NCI-H2107 (cell line): ENCODE data around the gene LENEP.
A peak's percentile ranks its signal among the peaks of the same experiment; 100 is the strongest.
"Not testable (repeated sequence)": the region's sequence is repeated elsewhere in the genome, so short reads cannot be mapped to it uniquely, and the experiment has no call there.

Experiments used
- DNase-seq: peaks from one replicate; lab custom pipeline; 2025; lab: John Stamatoyannopoulos, UW

Gene LENEP

DNA sequence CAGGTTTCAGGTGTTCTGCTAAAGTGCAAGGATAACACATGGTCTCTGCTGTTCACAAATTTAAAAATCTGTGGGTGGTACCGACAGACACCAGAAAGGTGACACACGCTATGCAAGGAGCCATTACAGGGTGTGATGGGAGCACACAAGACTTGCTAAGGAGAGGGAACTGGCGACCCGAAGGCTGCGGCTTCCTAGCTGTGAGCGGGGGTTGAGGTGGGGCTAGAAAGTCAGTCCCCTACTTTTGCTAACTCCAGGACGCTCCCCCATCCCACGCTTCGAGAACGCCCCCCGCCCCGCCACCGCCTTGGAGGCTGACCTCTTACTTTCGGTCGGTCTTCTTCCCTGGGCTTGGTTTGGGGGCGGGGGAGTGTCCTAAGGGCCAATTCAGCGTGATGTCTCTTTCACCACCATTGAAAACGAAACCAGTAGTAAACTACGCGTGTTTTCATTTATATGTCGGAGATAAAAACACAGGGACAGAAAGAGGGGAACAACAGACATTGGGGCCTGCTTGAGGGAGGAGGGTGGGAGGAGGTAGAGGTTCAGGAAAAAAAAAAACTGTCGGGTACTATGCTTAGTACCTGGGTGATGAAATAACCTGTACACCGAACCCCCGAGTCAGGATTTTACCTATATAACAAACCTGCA, 17.9 kb upstream of the LENEP start:
- no peak for DNase-seq

DNA sequence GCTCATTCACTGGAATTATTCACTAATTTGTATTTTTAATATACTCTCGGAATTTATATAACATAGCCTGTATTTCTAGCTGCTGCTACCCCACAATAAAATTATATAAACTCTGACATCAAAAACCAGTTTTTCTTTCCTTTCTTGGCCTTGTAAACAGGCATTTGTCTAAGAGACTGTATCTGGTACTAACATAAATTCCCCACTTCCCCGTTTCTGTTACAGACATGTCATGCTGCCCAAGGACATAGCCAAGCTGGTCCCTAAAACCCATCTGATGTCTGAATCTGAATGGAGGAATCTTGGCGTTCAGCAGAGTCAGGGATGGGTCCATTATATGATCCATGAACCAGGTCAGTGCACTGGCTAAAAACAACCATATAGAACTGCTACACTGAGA, 15.6 kb upstream of the LENEP start:
- not testable (repeated sequence) for DNase-seq

DNA sequence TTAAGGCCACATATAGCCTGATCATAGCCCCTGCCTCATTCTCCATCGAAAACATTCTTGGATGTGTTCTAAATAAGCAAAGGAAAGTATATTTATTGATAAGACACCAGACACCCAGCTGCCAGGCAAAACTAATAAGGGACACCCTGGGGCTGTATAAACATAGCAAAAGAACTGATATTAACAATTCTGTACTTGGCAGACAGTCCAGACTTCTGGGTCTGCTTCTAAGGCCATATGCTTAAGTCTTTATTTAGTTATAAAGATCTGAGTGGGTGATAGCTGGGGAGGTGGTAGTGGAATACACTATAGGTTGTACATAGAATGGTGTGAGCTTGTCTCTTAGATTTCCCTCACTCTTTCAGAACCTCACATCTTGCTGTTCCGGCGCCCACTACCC, 15.0 kb upstream of the LENEP start:
- no peak for DNase-seq

DNA sequence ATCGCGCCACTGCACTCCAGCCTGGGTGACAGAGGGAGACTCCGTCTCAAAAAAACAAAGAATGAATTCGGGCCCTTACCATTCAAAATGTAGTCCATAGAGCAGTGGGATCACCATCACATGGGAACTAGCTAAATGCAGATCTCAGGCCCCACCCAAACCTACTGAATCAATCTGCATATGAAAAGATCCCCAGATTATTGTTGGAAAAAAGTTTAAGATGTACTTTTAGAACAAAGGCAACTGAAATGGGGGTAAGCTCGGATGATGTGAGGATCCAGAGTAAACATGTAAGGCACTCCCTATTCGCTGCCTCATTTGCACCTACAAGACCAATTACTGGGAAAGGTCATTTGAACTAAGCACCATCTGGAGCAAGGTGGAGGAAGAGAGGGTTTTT, 11.0 kb upstream of the LENEP start:
- no peak for DNase-seq

DNA sequence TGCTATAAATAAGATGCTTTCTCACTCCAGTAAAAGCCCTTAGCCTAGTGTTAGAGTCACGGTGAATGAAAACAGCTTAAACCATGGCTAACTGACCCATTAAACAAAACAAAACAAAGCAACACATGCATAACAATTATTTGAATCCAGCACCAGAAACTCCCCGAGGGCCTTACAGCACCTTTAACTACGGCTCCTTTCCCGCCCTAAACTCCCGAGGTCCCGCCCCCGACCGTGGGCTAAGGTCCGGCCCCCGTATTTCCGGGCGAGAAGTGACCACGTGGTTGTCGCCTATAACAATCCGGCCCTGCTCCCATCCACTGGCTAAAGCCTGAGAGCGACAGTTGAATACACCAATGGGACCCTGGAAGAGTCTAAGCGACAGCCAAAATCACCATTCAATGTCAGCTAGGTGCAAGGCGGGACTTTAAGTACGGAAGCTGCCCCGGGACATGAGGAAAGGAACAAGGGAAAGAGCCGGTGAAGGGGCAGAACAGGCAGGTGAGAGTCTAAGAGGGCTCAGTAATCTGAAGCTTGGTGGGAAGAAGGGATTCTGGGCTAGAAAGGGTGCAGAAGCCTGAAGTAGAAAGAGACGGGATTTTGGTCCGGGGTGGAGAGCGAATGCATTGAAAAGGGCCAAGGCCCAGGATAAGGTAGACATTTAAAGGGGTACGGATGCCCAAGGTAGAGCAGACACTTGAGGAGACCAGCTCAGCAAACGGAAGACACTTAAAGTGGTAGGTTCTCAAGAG, 10.3 kb upstream of the LENEP start, which contains the start of gene FLAD1:
FLAD1 (plus strand) TSS at position 448 of the 752 bp plus-strand sequence. CDS start 351 bp downstream, outside the sequence.
- peak; percentile 99 for DNase-seq

DNA sequence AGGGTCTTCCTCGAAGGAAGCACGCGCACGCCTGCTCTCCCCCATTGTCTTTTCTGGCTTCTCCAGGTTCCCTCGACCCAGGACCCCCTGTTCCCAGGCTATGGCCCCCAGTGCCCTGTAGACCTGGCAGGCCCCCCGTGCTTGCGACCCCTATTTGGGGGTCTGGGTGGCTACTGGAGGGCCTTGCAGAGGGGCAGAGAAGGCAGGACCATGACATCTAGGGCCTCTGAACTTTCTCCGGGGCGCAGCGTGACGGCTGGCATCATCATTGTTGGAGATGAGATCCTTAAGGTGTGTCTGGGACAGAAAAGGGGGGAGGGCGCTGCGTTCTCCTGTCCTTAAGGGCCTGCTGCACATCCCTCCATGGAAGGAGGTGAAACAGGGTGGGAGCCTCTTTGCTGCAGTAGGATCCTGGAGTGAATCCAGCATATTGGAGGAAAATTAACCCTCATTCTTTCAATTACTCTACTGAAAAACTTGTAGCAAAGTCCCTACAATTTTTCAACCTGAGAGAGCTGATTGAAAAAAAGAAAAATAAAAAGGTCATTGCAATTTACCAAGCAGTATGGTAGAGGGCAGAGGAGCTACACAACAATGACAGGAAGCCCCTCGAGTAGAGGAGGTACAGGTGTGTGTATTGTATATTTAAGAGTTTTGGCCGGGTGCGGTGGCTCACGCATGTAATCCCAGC, 9.5 kb upstream of the LENEP start:
- no peak for DNase-seq

DNA sequence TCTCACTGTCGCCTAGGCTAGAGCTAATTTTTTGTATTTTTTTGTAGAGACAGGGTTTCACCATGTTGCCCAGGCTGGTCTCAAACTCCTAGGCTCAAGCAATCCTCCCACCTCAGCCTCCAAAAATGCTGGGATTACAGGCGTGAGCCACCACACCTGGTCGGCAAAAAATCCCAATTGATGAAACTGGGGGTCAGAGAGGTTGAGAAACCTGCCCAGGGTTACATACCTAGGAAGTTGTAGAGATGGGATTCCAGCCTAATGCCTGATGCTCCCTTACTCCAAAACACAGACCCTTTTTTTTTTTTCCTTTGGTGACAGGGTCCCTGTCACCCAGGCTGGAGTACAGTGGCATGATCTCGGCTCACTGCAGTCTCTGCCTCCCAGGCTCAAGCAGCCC, 6.7 kb upstream of the LENEP start:
- not testable (repeated sequence) for DNase-seq

DNA sequence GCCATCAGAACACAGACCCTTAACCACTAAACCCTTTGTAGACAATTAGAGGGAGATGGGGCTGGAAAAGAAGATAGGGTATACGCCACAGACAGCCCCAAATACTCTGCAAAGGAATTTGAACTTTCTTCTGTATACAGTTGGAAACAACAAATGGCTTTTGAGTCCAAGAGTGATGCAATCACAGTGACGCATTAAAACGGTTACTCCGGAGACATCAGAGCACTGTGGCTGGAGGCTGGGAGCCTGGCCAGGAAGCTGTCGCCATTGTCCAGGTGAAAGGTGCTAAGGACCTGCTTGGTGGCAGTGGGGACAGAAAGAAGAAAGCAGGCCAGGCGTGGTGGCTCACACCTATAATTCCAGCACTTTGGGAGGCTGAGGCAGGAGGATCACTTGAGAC, 6.1 kb upstream of the LENEP start:
- no peak for DNase-seq

DNA sequence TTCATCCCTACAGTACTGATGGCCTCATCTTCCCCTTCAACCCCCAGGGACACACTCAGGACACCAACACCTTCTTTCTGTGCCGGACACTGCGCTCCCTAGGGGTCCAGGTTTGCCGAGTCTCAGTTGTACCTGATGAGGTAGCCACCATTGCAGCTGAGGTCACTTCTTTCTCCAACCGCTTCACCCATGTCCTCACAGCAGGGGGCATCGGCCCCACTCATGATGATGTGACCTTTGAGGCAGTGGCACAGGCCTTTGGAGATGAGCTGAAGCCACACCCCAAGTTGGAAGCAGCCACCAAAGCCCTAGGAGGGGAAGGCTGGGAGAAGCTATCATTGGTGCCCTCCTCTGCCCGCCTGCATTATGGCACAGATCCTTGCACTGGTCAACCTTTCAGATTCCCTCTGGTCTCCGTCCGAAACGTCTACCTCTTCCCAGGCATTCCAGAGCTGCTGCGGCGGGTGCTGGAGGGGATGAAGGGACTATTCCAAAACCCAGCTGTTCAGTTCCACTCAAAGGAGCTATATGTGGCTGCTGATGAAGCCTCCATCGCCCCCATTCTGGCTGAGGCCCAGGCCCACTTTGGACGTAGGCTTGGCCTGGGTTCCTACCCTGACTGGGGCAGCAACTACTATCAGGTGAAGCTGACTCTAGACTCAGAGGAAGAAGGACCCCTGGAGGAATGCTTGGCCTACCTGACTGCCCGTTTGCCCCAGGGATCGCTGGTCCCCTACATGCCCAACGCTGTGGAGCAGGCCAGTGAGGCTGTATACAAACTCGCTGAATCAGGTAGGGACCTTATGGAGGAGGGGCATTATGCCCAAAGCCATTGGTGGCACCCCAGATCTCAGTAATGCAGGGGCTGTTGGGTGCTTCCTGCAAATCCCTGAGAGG, 5.1 kb upstream of the LENEP start:
- no peak for DNase-seq

DNA sequence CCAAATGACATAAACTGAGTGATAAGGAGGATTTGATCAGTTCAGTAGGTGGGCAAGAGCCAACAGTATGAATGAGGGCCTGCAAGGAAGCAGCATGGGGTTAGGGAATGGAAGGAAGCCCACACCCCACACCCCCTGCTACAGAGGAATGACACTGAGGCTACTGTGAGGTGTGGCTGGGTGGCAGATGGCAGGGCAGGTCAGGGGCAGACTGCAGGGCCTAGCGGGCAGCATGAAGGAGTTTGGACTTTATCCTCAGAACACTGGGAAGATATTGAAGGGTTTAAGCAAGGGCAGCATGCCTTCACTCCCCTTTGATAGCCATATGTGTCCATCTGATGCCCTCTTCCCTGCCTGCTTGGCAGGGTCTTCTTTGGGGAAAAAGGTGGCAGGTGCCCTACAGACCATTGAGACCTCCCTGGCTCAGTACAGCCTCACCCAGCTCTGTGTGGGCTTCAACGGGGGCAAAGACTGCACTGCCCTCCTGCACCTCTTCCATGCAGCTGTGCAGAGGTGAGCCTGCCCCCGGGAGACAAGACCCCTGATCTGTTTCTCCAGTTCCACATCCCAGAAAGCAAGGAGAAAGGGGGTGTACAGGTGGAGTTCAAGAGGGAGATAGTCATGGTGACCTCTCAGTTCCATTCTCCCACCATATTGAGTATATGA, 4.1 kb upstream of the LENEP start:
- no peak for DNase-seq

DNA sequence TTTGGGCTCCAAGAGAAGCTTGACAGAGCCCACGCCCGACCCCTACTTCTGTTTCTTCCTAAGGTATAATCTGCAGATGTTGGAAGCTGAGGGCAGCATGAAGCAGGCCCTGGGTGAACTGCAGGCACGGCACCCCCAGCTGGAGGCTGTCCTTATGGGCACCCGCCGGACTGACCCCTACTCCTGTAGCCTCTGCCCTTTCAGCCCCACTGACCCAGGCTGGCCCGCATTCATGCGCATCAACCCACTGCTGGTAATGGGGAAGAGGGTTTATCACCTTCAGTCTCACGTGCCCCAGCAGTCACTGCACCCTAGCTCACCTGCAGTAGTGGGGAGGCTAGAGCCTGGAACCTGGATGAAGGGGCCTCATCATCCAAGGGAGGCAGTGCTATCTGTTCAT, 3.1 kb upstream of the LENEP start:
- no peak for DNase-seq

DNA sequence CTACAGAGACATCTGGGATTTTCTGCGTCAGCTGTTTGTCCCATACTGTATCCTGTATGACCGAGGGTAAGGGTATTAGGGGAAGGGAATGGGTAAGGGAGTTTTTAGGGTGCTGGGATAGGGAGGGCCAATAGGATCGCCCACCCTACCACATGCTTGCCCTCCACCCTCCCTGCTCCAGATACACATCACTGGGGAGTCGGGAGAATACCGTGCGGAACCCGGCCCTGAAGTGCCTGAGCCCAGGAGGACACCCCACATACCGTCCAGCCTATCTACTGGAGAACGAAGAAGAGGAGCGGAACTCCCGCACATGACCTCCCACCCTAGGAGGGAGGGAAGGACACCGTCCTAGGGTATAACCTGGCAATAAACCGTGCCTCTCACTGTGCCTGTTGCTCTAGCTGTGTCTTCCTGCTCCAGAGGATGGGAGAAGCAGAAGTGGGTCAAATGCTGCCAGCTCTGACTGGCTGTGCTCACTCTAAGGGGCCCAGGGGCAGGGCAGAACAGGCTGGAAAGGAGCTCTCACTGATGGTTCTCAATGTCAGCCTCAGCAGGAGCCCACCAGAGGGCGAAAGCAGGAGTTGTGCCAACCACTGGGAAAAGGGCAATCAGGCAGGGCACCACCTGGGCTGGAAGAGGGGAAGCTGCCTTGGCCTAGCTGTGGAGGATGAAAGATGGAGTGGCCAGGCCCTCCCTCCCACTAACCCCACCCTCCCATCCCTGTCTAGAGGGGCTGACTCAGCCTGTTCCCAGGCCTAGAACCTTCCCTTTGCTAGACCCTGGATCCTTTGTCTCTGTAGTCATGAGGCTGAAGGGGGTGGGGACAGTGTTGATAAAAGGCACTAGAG, 440 bp upstream of the LENEP start:
- DNase-seq: no peak

DNA sequence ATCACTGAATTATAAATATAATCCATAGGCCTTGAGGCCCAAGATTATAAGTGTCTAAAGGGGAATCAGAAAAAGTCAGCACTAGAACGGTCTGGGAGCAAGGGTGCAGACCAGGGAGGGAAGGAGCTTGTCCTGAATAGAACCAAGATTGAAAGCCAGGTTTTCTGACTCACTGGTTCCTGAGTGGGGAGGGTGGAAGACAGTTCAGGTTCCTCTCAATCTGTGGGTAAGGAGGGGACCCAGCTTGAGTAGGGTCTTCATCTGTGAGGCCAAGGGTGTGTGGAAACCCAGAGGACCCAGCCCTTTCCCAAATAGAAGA, 842 bp downstream of the LENEP start:
- DNase-seq: no peak

DNA sequence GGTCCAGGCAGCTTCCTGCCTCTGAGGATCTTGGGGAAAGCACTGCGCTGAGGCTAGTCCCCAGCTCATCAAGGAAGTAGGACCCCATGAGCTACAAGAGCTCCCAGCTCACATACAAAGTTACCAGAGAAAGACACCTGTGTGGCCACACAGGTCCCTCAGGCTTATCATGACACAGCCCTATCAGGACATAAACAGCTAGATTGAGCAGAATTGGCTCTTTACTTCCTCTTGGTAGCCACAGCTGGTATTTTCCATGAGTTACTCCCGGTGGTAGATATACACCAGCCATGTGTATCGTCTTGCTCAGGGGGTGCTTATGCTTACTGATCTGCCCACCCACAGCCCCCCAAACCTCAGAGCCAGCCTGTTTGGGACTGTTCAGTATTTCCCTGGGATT, 1.2 kb downstream of the LENEP start:
- DNase-seq: no peak

DNA sequence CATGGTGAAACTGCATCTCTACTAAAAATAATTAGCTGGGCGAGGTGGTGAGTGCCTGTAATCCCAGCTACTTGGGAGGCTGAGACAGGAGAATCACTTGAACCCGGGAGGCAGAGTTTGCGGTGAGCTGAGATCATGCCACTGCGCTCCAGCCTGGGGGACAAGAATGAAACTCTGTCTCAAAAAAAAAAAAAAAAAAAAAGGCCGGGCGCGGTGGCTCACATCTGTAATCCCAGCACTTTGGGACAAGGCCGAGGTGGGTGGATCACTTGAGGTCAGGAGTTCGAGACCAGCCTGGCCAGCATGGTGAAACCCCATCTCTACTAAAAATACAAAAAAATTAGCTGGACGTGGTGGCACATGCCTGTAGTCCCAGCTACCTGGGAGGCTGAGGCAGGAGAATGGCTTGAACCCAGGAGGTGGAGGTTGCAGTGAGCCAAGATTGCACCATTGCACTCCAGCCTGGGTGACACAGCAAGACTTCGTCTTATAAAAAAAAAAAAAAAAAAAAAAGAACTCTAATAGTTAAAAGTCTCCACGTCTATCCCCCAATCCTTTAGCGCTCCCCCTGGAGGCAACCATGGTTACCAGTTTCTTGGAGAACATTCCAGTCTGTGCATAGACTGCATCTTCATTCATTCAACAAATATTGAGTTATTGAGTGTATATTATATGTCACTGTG, 2.1 kb downstream of the LENEP start:
- DNase-seq: not testable (repeated sequence)

DNA sequence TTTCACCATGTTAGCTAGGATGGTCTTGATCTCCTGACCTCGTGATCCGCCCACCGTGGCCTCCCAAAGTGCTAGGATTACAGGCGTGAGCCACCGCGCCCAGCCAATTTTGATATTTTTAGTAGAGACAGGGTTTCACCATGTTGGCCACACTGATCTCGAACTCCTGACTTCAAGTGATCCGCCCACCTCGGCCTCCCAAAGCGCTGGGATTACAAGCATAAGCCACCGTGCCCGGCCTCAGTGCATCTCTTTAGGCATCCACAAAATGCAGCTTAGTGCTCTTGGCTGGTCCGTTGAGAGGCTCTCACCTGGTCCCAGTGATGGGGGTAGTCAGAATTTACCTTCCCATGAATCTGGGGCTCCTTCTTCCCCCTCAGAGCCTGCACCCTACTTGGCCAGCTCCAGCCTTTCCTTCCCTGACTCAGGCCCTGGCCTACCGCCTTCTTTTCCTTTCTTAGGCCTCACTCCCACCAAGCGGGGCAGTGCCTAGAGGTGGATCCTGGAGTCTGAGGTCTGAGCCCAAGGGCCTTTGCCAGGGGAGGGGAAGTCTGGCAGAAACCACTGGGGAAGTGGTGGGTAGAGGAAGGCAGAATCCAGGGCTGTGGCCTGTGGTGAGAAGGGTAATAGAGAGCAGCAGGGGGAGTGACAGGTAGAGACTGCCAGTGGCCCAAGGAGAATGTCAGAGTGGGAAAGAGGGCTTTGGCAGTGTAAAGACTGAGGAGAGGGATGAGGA, 3.7 kb downstream of the LENEP start:
- no peak for DNase-seq

DNA sequence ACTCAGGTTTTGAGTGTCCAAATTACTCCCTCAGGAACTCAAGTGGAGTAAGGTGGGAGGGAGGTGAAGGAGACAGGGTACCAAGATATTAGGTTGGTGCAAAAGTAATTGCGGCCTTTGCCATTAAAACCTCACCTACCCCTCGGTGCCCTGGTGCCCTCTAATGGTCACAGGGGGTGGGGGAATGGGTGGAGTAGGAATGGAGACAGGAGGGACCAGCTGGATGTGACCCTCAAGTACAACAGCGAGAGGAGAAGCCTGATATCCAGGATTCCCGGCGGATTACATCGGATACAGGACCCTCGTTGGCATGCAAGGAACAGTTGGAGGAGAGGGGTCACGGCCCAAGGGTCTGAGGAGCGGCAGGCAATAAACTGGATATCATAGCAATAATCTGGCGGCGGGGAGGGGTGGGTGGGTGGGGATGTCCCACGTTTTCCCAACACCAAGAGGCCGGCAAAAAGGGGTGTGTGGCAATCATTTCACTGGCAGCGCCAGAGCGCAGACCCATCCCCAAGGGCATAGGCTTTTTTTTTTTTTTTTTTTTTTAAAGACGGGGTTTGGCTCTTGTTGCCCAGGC, 4.9 kb downstream of the LENEP start:
- DNase-seq: no peak

DNA sequence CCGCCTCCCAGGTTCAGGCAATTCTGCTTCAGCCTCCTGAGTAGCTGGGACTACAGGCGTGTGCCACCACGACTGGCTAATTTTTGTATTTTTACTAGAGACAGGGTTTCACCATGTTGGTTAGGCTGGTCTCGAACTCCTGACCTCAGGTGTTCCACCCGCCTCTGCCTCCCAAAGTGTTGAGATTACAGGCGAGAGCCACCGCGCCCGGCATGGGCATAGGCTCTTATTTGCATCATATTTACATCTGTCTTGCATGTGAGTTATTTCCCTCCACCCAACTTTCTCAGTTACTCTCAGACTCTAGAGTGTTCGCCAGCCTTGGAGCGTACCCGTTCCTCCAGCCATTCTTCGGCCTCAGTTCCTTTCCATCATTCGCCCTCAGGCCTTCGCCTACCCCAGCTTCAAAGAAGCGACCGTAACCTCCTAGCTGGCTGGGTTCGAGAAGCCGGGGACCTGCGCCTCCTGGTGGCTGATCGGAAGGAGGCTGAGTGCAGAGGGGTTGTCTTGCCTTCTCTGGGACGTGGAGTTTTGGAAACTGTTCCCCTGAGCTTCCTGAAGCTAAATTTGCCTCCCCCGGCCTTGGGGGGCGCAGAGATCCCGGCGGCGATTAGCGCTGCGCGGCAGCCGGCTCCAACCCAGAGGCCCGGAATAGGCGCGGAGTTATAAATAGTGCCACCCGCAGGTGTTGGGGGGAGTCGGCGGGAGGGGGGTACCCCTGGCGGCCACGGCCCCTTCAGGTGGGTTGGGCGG, 5.6 kb downstream of the LENEP start:
- no peak for DNase-seq
